ENCODE measurements around the gene ASGR1.
"Not testable (repeated sequence)": the region's sequence is repeated elsewhere in the genome, so short reads cannot be mapped to it uniquely, and the experiment has no call there.

ASGR1 gene

GRCh38 chr17:7129311-7129710 lies 49.9 kb downstream of the ASGR1 start:
- H3K36me3 ChIP-seq (ENCODE audit: insufficient read depth, low read length), result no peaks in the 10 kb centered on the region
- peaks cover 17% of the 10 kb centered on the region for H3K27me3 ChIP-seq (ENCODE audit: insufficient read depth, low read length)
- no peaks in the 10 kb centered on the region for H3K9me3 ChIP-seq (ENCODE audit: insufficient read depth, low read depth, low read length)
- 90% methylated on average over 8 of the region's 8 CpGs for WGBS
- peaks cover 27% of the 10 kb centered on the region for H3K4me1 ChIP-seq (ENCODE audit: insufficient read depth, low read length)
- no peak overlapping the region for H3K27ac ChIP-seq (ENCODE audit: low read depth, low read length)
- H3K4me3 ChIP-seq (ENCODE audit: low read length), result no peak overlapping the region
- H3K9ac ChIP-seq (ENCODE audit: low read depth, low read length), result no peak overlapping the region

GRCh38 chr17:7128160-7128559 lies 51.0 kb downstream of the ASGR1 start:
- Histone ChIP-seq H3K36me3 (ENCODE audit: insufficient read depth, low read length) (no peaks in the 10 kb centered on the region), H3K9ac (ENCODE audit: low read depth, low read length) (no peak overlapping the region), H3K4me1 (ENCODE audit: insufficient read depth, low read length) (peaks cover 27% of the 10 kb centered on the region), H3K4me3 (ENCODE audit: low read length) (no peak overlapping the region), H3K27me3 (ENCODE audit: insufficient read depth, low read length) (peaks cover 6% of the 10 kb centered on the region), H3K27ac (ENCODE audit: low read depth, low read length) (no peak overlapping the region), H3K9me3 (ENCODE audit: insufficient read depth, low read depth, low read length) (no peaks in the 10 kb centered on the region)
- WGBS, result 71% methylated on average over 5 of the region's 5 CpGs

- peaks cover 27% of the 10 kb centered on the region for H3K4me1 ChIP-seq (ENCODE audit: insufficient read depth, low read length)
- not testable (repeated sequence) for H3K9me3 ChIP-seq (ENCODE audit: insufficient read depth, low read depth, low read length); H3K9ac ChIP-seq (ENCODE audit: low read depth, low read length); H3K36me3 ChIP-seq (ENCODE audit: insufficient read depth, low read length); H3K27ac ChIP-seq (ENCODE audit: low read depth, low read length); H3K27me3 ChIP-seq (ENCODE audit: insufficient read depth, low read length); H3K4me3 ChIP-seq (ENCODE audit: low read length)
- WGBS, result no CpG with 5 or more reads among the region's 5 CpGs
Measured at GRCh38 chr17:7127501-7127900, 51.7 kb downstream of the ASGR1 start.

GRCh38 chr17:7126386-7126785 lies 52.8 kb downstream of the ASGR1 start:
- H3K27me3 ChIP-seq (ENCODE audit: insufficient read depth, low read length); H3K36me3 ChIP-seq (ENCODE audit: insufficient read depth, low read length); H3K9ac ChIP-seq (ENCODE audit: low read depth, low read length); H3K9me3 ChIP-seq (ENCODE audit: insufficient read depth, low read depth, low read length); H3K27ac ChIP-seq (ENCODE audit: low read depth, low read length); H3K4me3 ChIP-seq (ENCODE audit: low read length): not testable (repeated sequence)
- WGBS, result 90% methylated on average over 12 of the region's 12 CpGs
- peaks cover 26% of the 10 kb centered on the region for H3K4me1 ChIP-seq (ENCODE audit: insufficient read depth, low read length)

- Histone ChIP-seq H3K9ac (ENCODE audit: low read depth, low read length) (no peak overlapping the region), H3K4me3 (ENCODE audit: low read length) (no peak overlapping the region), H3K27me3 (ENCODE audit: insufficient read depth, low read length) (peaks cover 1% of the 10 kb centered on the region), H3K36me3 (ENCODE audit: insufficient read depth, low read length) (no peaks in the 10 kb centered on the region), H3K27ac (ENCODE audit: low read depth, low read length) (no peak overlapping the region), H3K9me3 (ENCODE audit: insufficient read depth, low read depth, low read length) (no peaks in the 10 kb centered on the region), H3K4me1 (ENCODE audit: insufficient read depth, low read length) (peaks cover 14% of the 10 kb centered on the region)
- WGBS, result 88% methylated on average over 5 of the region's 5 CpGs
Measured at GRCh38 chr17:7124923-7125322, 54.2 kb downstream of the ASGR1 start.

GRCh38 chr17:7123844-7124243 lies 55.3 kb downstream of the ASGR1 start:
- H3K27ac ChIP-seq (ENCODE audit: low read depth, low read length), result no peak overlapping the region
- no peak overlapping the region for H3K9ac ChIP-seq (ENCODE audit: low read depth, low read length)
- H3K9me3 ChIP-seq (ENCODE audit: insufficient read depth, low read depth, low read length), result no peaks in the 10 kb centered on the region
- no peaks in the 10 kb centered on the region for H3K36me3 ChIP-seq (ENCODE audit: insufficient read depth, low read length)
- H3K4me1 ChIP-seq (ENCODE audit: insufficient read depth, low read length), result peaks cover 7% of the 10 kb centered on the region; the same call in 1 of the 2 replicates
- 92% methylated on average over 4 of the region's 4 CpGs for WGBS
- no peaks in the 10 kb centered on the region; the same call in 1 of the 2 replicates for H3K27me3 ChIP-seq (ENCODE audit: insufficient read depth, low read length)
- H3K4me3 ChIP-seq (ENCODE audit: low read length), result no peak overlapping the region
